HG02938 (cell line): ENCODE data around the gene PYGB.
"Not testable (repeated sequence)": the region's sequence is repeated elsewhere in the genome, so short reads cannot be mapped to it uniquely, and the experiment has no call there.

ENCODE experiments used
- ATAC-seq: cut with Tn5 transposase; IDR thresholded peaks from one replicate; pipeline ENCODE4 v1.9.1; 2021; ENCODE audit warnings: mild to moderate bottlenecking, moderate library complexity; ENCODE audit not compliant: unreplicated experiment

The PYGB gene

GRCh38 chr20:25309395-25310267 lies 61.7 kb downstream of the PYGB start:
- ATAC-seq = no peak

- ATAC-seq = peak; percentile 92
These were observed 62.5 kb downstream of the PYGB start for GRCh38 chr20:25310268-25310920.

- ATAC-seq = no peak
These were observed 63.2 kb downstream of the PYGB start for GRCh38 chr20:25310921-25311728.

- ATAC-seq = not testable (repeated sequence)
These were observed 64.8 kb downstream of the PYGB start for GRCh38 chr20:25312716-25313115.

GRCh38 chr20:25313593-25313992 lies 65.7 kb downstream of the PYGB start:
- ATAC-seq = no peak

GRCh38 chr20:25314497-25315417 lies 66.9 kb downstream of the PYGB start:
- no peak for ATAC-seq

GRCh38 chr20:25315418-25316210 lies 67.7 kb downstream of the PYGB start:
- ATAC-seq = no peak

- no peak for ATAC-seq
These were observed 68.8 kb downstream of the PYGB start for GRCh38 chr20:25316506-25317190.

- no peak for ATAC-seq
These were observed 69.6 kb downstream of the PYGB start for GRCh38 chr20:25317351-25318075.

GRCh38 chr20:25318471-25319240 lies 70.8 kb downstream of the PYGB start:
- ATAC-seq = peak; percentile 96

- ATAC-seq = no peak
These were observed 71.6 kb downstream of the PYGB start for GRCh38 chr20:25319241-25320034.

- no peak for ATAC-seq
These were observed 72.3 kb downstream of the PYGB start for GRCh38 chr20:25320035-25320800.

GRCh38 chr20:25321262-25321831 lies 73.5 kb downstream of the PYGB start:
- ATAC-seq = no peak

- ATAC-seq = no peak
These were observed 74.1 kb downstream of the PYGB start for GRCh38 chr20:25321991-25322390.

GRCh38 chr20:25323496-25324246 lies 75.8 kb downstream of the PYGB start:
- ATAC-seq = no peak
